ENCODE results near the gene GNMT.
"Not testable (repeated sequence)": the region's sequence is repeated elsewhere in the genome, so short reads cannot be mapped to it uniquely, and the experiment has no call there.

The GNMT gene

DNA sequence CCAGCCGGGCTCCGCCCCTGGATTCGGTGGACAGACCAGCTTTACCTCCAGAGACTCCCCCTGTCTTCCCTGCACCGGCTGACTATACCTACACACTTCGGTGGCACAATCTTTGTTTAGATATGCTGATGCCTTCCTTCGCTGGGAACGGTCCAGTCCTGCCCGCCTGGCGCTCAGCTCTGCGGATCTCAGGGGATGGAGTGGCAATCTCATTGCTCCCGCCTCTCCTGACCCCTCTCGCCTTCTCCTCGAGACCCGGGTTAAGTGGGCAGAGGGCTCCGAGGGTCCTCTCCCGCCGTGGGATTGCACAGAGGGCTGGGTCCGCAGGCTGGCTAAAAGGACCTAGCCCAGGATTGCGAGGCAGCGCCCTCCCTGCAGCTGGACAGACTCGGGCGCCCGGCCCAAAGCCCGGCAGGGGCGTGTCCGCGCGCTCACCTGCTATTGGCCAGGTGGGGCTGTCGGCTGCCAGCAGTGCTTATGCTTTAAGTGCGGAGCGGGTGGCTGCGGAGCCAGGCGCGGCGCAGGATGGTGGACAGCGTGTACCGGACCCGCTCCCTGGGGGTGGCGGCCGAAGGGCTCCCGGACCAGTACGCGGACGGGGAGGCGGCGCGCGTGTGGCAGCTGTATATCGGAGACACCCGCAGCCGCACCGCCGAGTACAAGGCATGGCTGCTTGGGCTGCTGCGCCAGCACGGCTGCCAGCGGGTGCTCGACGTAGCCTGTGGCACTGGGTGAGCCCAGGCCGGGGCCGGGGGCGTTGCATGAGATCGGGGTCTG, at the start of gene GNMT:
TSS of gene GNMT (plus strand) at position 512 of the 777 bp plus-strand sequence. CDS start at position 526, 14 bp downstream.
- DNase-seq, result no peak

DNA sequence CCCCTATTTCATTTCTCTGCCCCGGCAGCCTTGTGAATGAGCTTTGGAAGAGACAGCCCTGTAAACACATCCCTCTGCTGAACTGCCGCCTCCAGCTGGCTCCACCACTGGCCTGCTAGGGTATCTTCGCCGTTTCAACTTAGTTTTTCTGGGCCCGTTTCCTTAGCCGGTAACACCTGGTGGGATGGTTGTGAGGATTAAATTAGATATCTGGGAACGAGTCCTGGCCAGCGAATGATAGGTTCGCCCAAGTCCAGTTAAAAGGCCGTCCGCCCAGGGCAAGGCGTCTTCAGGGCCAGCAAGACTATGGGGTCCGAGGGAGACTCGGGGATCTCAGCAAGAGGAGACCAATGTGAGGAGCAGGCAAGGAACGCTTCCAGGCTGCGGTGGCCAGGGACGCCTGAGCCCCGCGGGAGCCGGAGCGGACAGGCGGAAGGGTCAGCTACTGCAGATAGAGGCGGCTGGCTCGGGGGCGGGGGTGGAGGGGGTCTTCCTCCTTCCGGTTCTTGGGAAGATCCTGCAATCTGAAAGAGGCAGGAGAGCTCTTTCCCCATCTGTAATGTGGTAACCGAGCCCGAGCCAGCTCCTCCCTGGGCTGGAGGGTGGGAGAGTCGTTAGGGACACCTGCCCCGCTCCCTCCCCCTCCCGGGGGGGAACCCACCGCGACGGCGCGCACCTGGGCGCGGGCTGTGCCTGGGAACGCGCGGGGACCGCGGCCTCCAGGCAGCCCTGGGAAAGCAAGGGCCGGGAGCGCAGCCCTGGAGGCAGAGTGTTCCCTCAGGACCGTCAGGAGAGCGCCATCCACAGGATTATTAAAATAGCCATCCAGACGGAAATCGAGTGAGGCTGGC, 49.2 kb upstream of the GNMT start:
- no peak for DNase-seq

DNA sequence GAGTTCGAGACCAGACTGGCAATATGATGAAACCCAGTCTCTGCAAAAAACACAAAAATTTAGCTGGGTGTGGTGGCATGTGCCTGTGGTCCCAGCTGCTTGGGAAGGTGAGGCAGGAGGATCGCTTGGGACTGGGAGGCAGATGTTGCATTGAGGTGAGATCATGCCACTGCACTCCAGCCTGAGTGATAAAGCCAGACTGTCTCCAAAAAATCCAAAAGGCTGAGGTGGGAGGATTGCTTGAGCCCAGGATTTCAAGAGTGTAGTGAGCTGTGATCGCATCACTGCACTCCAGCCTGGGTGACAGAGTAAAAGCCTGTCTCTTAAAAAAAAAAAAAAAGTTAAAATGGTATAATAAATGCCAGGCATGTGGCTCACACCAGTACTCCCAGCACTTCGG, 46.0 kb upstream of the GNMT start:
- no peak for DNase-seq

DNA sequence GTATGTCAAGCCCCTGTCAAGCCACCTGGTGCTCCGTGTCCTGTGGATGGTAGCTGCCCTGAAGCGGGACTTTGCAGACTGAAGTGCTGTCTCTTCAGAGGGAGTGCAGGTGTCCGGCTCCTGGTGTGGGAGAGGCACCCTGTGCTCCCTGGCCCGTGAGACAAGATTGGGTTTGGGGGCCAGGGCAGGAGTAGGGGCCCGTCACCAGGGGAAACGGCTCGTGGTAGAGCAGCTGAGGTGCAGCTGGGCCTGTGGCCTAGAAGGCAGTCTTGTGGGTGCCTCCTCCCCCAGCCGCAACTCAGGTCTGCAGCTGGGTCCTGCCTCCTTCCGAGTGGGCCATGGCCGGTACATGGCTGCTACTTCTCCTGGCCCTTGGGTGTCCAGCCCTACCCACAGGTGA, 44.8 kb upstream of the GNMT start, which contains the start of gene PTCRA:
TSS of gene PTCRA (plus strand) at position 322 of the 400 bp plus-strand sequence. CDS start at position 339, 17 bp downstream.
- no peak for DNase-seq

DNA sequence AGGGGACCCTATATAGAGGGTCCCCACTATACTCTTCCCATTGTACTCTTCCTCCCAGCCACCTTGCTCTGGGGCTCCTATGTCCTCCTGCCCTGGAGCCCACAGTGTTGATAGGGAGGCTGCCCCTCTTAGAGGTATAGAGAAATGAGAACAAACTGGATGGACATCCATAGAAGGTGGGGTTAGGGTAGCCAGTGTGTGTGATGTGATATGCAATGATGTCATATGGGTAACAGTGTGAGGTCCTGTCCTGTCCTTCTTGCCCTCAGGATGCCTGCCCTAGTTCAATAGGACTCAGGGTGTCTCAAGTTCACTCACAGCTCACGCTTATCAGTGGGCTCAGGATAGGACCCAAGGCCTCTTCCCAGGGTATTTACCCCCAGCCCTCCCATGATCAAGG, 44.3 kb upstream of the GNMT start:
- DNase-seq, result no peak

DNA sequence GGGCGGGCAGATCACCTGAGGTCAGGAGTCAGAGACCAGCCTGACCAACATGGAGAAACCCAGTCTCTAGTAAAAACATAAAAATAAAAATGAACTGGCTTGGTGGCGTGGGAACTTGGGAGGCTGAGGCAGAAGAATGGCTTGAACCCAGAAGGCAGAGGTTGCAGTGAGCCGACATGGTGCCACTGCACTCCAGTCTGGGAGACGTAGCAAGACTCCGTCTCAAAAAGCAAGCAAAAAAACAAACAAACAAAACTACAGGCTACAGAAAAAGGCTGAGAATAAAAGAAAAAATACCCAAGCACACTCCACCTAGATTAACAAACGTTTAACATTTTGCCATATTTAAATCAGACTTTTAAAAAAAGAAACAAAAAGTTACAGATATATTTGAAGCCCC, 38.8 kb upstream of the GNMT start:
- DNase-seq, result no peak

DNA sequence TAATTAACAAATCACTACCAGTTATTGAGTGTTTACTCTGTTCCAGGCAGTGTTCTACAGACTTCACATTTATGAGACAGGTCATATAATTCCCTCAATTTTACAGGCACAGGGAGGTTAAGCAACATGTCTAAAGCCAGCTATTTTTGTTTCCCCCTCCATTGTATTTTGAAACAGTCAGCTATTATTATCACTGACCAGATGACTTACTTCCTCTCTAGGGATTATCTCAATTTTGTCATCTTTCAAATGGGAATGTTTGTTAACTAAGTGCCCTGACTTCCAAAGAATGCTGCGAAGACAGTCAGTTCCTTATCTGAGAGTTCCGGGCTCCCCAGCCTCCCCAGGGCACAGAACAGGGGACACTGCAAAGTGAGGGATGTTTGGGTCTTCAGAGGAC, 36.9 kb upstream of the GNMT start:
- no peak for DNase-seq

DNA sequence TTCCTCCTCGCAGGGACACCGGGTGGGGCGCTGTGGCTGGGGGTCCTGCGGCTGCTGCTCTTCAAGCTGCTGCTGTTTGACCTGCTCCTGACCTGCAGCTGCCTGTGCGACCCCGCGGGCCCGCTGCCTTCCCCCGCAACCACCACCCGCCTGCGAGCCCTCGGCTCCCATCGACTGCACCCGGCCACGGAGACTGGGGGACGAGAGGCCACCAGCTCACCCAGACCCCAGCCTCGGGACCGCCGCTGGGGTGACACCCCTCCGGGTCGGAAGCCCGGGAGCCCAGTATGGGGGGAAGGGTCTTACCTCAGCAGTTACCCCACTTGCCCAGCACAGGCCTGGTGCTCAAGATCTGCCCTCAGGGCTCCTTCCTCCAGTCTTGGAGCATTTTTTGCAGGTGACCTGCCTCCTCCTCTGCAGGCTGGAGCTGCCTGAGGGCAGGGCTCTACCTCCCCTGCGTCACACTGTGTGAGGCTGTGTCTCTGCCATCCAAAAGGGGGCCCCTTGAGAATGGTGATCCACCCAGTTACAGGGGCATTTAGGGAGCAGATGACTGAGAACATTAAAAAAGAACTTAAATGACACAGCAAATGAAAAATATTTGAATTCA, 35.2 kb upstream of the GNMT start:
- DNase-seq, result no peak

DNA sequence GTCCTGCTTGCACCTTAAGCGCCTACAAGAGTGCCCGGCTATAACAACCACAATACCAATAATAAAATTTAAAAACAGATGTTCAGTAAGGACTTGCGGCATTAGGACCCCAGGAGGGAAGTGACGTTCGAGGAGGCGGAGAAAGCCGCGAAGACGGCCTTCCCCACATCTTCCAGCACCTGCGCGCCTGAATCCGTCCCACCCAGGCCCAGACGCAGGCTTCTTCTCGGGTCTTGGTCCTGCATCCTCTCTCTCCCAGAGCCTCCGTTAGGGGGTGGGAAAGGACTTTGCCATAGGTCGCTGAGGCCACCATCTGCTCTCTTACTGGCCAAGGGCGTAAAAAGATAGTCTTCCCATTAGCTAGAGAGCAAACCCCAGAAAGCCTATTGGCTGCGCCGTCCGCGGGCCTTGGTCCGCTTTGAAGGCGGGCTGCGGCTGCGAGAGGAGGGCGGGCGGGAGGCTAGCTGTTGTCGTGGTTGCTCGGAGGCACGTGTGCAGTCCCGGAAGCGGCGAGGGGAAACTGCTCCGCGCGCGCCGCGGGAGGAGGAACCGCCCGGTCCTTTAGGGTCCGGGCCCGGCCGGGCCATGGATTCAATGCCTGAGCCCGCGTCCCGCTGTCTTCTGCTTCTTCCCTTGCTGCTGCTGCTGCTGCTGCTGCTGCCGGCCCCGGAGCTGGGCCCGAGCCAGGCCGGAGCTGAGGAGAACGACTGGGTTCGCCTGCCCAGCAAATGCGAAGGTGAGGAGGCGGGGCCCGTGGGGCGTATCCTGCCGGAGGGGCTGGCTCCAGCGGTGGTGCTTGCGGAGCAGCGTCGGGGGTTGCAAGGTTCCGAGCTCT, 31.4 kb upstream of the GNMT start, which contains the start of gene CNPY3:
TSS of gene CNPY3 (plus strand) at position 495 of the 835 bp plus-strand sequence. CDS start at position 586, 91 bp downstream.
- peak; percentile 91 for DNase-seq

DNA sequence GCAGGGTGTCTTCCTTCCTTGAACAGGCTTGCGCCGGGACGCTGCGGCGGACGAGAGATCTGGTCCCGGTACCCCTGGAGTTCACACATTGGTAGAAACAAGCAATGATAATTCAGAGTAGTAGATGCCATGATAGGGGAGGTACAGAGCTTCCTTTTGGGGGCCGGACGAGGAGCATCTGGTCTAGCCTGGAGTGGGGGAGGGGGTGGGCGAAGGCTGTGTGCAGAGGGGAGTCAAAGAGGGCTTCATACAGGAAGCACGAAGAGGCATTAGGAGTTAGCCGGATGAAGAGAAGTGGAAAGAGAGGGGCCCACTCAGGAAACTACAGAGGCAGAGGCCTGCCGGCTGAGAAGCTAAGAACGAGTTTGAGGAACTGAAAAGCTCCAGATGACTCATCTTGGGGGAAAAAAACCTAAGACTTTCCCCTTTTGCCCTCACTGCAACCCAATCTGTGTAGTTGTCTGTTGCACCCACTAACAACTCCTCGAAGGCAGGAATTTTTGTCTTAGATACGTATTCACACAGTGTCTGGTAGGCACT, 30.7 kb upstream of the GNMT start:
- DNase-seq, result peak; percentile 36

DNA sequence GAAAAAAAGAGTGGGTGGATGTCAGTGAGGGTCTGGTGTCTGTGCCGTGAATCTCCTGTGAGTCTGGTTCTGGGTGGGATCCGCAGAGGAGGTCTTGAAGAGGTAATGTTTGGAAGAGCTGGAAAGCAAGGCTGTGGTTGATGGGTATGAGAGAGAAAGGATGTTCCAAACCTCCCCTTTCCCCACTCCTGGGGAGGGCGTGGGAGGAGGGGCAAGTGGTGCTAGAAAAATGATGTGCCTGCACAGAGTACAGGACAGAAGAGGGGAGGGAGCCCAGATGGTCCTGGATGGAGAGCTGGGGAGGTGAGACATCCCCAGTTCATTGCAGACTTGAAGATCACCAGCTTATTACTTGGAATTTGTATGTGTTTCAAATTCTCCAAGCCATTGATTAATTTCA, 28.1 kb upstream of the GNMT start:
- no peak for DNase-seq

DNA sequence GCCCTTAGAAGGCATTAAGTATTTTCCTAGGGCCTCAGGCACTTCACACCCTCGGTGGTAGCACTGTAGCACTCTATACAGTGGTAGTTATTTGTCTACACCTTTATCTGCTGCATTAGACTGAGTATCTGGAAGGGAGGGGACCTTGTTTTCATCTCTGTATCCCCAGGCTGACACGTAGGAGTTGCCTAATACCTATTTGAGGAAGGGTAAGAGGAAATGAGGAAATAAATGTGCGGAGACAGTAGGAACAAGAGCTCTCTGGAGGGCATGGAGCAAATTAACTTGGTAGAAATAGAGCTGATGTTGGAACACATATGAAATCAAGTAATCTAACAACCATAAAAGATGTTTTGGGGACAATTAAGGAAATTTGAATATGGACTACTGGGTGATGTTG, 27.3 kb upstream of the GNMT start:
- no peak for DNase-seq

DNA sequence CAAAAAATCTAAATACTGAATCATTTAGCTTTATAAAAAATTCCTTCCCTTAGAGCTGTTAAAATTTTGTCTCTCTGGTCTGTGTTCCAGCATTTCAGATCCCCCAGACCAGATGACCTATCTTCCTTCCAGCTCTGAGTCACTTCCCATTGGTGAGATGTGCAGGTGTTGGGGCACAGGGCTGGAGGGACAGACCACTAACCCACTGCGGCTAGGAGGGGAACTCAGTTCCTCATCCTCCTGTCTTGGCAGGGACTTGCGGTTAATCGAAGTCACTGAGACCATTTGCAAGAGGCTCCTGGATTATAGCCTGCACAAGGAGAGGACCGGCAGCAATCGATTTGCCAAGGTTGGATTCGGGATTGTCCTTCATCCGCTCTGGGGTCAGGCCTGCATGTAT, 25.2 kb upstream of the GNMT start:
- no peak for DNase-seq

DNA sequence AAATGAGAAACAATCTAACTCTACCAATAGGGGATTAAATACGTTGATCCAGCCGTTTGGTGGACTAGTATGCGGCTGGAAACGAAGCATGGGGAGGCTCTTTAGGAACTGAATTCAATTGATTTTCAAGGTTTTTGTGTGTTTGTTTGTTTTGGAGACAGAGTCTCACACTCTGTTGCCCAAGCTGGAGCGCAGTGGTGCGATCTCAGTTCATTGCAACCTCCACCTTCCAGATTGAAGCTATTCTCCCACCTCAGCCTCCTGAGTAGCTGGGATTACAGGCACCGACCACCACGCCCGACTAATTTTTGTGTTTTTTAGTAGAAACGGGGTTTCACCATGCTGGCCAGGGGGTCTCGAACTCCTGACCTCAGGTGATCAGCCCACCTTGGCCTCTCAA, 24.2 kb upstream of the GNMT start:
- no peak for DNase-seq

DNA sequence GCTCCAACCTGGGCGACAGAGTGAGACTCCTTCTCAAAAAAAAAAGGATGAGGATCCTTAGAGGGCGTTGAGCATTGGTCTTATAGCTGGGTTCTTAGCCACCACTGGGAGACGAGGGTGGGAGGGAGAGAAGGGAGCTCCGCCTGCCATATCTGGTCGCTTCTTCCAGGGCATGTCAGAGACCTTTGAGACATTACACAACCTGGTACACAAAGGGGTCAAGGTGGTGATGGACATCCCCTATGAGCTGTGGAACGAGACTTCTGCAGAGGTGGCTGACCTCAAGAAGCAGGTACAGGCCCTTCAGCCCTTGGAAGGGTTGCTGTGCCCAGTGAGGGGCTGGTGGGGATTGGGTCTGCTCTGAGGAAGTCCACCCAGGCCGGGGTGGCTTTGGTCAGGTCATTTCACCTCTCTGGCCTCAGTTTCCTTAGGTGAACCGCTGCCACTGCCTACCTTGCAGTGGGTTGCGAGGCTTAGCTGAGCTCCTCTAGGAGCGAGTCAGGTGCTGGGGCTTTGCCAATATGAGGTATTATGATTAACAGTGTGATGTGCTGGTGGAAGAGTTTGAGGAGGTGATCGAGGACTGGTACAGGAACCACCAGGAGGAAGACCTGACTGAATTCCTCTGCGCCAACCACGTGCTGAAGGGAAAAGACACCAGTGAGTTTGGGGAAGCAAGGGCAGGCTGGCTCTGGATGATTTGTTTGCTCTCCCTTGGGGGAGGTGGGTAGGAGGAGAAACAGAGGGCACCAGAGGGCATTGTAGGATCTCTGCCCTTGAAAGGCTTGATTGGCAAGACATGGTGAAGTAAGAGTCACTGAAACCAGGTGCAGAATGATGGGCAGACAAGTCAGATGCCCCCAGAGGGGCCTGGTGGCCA, 22.8 kb upstream of the GNMT start:
- DNase-seq, result no peak

DNA sequence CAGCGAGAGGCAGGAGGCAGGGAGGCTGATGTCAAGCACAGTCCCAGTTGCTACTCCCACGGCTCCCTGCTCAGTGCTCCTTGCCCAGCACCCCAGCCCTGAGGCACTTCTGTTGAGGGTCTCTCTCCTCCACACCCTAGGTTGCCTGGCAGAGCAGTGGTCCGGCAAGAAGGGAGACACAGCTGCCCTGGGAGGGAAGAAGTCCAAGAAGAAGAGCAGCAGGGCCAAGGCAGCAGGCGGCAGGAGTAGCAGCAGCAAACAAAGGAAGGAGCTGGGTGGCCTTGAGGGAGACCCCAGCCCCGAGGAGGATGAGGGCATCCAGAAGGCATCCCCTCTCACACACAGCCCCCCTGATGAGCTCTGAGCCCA, 22.1 kb upstream of the GNMT start:
- no peak for DNase-seq

DNA sequence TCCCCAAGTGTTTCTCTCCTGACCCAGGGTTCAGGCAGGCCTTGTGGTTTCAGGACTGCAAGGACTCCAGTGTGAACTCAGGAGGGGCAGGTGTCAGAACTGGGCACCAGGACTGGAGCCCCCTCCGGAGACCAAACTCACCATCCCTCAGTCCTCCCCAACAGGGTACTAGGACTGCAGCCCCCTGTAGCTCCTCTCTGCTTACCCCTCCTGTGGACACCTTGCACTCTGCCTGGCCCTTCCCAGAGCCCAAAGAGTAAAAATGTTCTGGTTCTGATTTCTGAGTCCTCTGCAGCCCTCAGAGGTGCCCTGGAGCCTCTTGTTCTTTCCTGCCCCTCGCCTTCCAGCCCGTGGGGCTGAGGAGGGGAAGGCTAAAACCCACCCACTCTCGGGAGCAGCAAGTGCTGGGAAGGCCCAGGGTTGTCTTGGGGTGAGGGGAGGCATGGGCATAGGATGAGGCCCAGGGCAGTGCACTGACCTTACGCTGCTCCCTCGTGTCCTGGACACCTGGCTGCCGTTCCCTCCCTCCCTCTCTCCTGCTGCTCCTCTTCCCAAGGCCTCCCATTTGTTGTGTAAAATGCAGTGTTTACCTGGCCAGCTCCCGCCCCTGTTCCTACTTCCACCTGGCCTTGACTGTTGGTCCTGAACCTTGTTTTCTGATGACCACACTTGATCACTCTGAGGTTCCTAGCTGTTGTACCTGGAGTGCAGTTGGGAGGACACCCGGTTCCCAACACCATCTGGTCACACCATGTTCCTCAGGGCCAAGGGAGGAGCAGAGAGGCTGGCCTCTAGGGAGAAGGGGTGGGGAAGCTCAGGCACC, 21.4 kb upstream of the GNMT start:
- no peak for DNase-seq

DNA sequence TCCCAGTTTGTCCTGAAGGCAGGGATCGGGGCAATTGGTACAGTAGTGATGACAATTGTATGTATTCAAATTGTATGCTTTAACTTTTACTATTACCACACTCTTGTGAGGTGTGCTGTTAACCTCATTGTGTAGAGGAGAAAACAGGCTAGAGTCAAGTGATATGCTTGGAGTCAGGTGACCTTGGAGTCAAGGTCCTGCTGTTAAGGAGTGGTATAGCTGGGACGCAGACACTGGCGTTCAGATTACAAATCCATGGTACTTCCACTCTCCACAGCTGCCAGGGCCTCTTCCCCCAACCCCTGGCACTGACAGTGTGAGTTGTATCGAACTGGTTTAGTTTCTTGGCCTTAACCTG, 20.8 kb upstream of the GNMT start:
- DNase-seq, result no peak

DNA sequence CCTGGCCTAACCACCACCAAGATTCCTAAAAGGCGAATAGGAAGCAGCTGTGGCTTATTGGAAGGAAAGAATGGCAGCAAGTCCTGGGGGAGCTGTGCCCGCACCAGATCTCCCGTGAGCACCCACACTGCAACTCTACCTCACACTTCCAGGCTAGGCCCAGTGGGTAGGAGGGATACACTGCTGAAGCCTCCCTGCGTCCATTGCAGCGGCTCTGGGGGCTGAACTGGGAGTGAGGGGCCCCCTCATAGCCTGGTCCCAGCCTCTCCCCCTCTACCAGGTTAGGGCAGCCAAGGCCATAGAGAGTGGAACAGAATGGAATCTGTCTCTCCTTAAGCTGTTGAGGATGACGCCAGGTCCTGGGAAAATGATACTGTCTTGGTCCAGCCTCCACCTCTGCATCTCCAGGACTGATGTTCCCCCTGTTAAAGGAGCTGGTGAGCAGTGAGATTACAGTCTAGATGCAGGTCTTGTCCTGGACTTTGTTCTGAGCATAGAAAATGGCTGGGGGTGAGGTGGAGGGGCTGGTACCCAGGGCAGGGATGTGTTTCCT, 20.0 kb upstream of the GNMT start:
- DNase-seq, result no peak

DNA sequence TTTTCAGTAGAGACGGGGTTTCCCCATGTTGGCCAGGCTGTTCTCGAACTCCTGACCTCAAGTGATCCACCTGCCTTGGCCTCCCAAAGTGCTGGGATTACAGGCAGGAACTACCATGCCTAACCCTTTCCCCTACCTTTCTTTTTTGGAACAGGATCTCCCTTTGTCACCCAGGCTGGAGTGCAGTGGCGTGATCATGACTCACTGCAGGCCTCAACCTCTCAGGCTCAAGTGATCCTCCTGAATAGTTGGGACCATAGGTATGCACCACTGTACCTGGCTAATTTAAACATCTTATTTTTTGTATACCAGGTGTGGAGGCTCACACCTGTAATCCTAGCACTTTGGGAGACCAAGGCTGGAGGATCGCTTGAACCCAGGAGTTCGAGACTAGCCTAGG, 19.2 kb upstream of the GNMT start:
- DNase-seq, result not testable (repeated sequence)

Measured in NCI-H1694 treated with DMSO at 0.1 percent for 48 hours (cell line).